Glutamatergic neuron (in vitro differentiated cells): Measurements from ENCODE around the gene NKIRAS1. TPM values are rescaled to one million over a fixed set of nuclear protein-coding genes. Genes with fewer than 3 reads are reported as not detected.

Experiments used
- DNase-seq: peaks from one replicate; pipeline ENCODE4 v3.0.0; 2022
- H3K27ac Mint-ChIP-seq: one replicate; pipeline ENCODE4 v1.8.0; 2020; ENCODE audit warnings: mild to moderate bottlenecking, mixed read lengths, inconsistent platforms; ENCODE audit not compliant: unreplicated experiment
- H3K27me3 Mint-ChIP-seq: one replicate; pipeline ENCODE4 v1.8.0; 2020; ENCODE audit warnings: mild to moderate bottlenecking, moderate library complexity, mixed read lengths, inconsistent platforms; ENCODE audit not compliant: unreplicated experiment
- H3K36me3 Mint-ChIP-seq: one replicate; pipeline ENCODE4 v1.8.0; 2020; ENCODE audit warnings: mild to moderate bottlenecking, mixed read lengths, inconsistent platforms; ENCODE audit not compliant: unreplicated experiment
- H3K4me1 Mint-ChIP-seq: one replicate; pipeline ENCODE4 v1.8.0; 2020; ENCODE audit warnings: mild to moderate bottlenecking, low read depth, mixed read lengths, inconsistent platforms; ENCODE audit not compliant: unreplicated experiment
- H3K4me3 Mint-ChIP-seq: one replicate; pipeline ENCODE4 v1.8.0; 2020; ENCODE audit warnings: mild to moderate bottlenecking, mixed read lengths, inconsistent platforms; ENCODE audit not compliant: unreplicated experiment
- H3K9me3 Mint-ChIP-seq: one replicate; pipeline ENCODE4 v1.8.0; 2020; ENCODE audit warnings: mild to moderate bottlenecking, moderate library complexity, mixed read lengths, inconsistent platforms; ENCODE audit not compliant: unreplicated experiment
- CTCF ChIP-seq: fragments of 200-600 bp; sonication (generic); IDR thresholded peaks from one replicate; pipeline ENCODE4 v1.5.0; 2021; ENCODE audit not compliant: partially characterized antibody, unreplicated experiment
- total RNA-seq: library from RNA; stranded (reverse); fragmentation: NEBNext Ultra II Directional; extraction: Animal tissue kit (Norgen Biotek cat#: 25700); gene quantifications from one replicate; pipeline ENCODE4 v1.2.1, GENCODE V29; 2021; ENCODE audit not compliant: unreplicated experiment

NKIRAS1 gene
- total RNA-seq, 1 donor from 2014 or later: 12.6 TPM

GRCh38 chr3:23945913-23946687, 29.3 kb upstream of the NKIRAS1 start:
- peak; percentile 99 for DNase-seq
- TF ChIP-seq CTCF: no peak
- Mint-ChIP-seq H3K4me3 (peak overlapping the region; percentile 79), H3K36me3 (no peaks in the 10 kb centered on the region), H3K4me1 (peaks cover 8% of the 10 kb centered on the region), H3K27ac (peak overlapping the region; percentile 93), H3K27me3 (peaks cover 13% of the 10 kb centered on the region), H3K9me3 (peaks cover 15% of the 10 kb centered on the region)

- no peak overlapping the region for H3K4me3 Mint-ChIP-seq
- peaks cover 15% of the 10 kb centered on the region for H3K9me3 Mint-ChIP-seq
- no peaks in the 10 kb centered on the region for H3K36me3 Mint-ChIP-seq
- no peak overlapping the region for H3K27ac Mint-ChIP-seq
- peaks cover 13% of the 10 kb centered on the region for H3K27me3 Mint-ChIP-seq
- no peak for TF ChIP-seq CTCF
- no peak for DNase-seq
- peaks cover 8% of the 10 kb centered on the region for H3K4me1 Mint-ChIP-seq
These were observed 28.8 kb upstream of the NKIRAS1 start for GRCh38 chr3:23945663-23945912.

- Mint-ChIP-seq H3K9me3 (peaks cover 15% of the 10 kb centered on the region), H3K4me3 (peak within 1 kb of the TSS; percentile 89), H3K4me1 (peaks cover 8% of the 10 kb centered on the region), H3K27ac (peak within 1 kb of the TSS; percentile 81), H3K36me3 (no peaks in the 10 kb centered on the region), H3K27me3 (peaks cover 13% of the 10 kb centered on the region)
- TF ChIP-seq CTCF: no peak
- peak; percentile 88 for DNase-seq
These were observed 28.3 kb upstream of the NKIRAS1 start, which contains the start of gene NR1D2 for GRCh38 chr3:23944861-23945662. Gene NR1D2 (plus strand): TSS chr3:23945286. CDS start chr3:23945579, 293 bp downstream.

- H3K9me3 Mint-ChIP-seq: peaks cover 15% of the 10 kb centered on the region
These were observed 27.4 kb upstream of the NKIRAS1 start for GRCh38 chr3:23944007-23944783.

More at GRCh38 chr3:23944007-23944783, 27.4 kb upstream of the NKIRAS1 start:
- Mint-ChIP-seq H3K27me3 (peaks cover 13% of the 10 kb centered on the region), H3K36me3 (no peaks in the 10 kb centered on the region), H3K4me1 (peaks cover 8% of the 10 kb centered on the region), H3K27ac (peak overlapping the region; percentile 81), H3K4me3 (peak overlapping the region; percentile 89)
- no peak for DNase-seq
- TF ChIP-seq CTCF: no peak
